ENCODE data around the gene STAB2. TPM values are rescaled to one million over a fixed set of nuclear protein-coding genes. Genes with fewer than 3 reads are reported as not detected.

Gene STAB2
- total RNA-seq: not detected in 2 replicates

GRCh38 chr12:103586791-103587370 lies at the start of gene STAB2:
STAB2 (plus strand) TSS chr12:103587273; CDS start chr12:103587477, 204 bp downstream.

Other genes starting within 250 kb of the STAB2 start
- not detected in 2 replicates for gene C12orf42, start 91.3 kb upstream of the STAB2 start, total RNA-seq

Measured in smooth muscle cell of trachea (primary cell).